RPMI7951 (cell line): Measurements from ENCODE around the gene TMEM234. TPM values are rescaled to one million over a fixed set of nuclear protein-coding genes. Genes with fewer than 3 reads are reported as not detected.

ENCODE experiments used
- DNase-seq: peaks from one replicate; pipeline ENCODE4 v3.0.0-alpha.2; 2012; ENCODE audit warnings: low read depth
- total RNA-seq: library from RNA; depleted of rRNA; stranded (reverse); fragments of >200 nt; shearing (Covaris generic); gene quantifications from 2 replicates; pipeline ENCODE4 v1.2.3, GENCODE V29; 2014

Gene TMEM234
- total RNA-seq, 1 experiment from 2014 or later = 16.2 TPM

DNA sequence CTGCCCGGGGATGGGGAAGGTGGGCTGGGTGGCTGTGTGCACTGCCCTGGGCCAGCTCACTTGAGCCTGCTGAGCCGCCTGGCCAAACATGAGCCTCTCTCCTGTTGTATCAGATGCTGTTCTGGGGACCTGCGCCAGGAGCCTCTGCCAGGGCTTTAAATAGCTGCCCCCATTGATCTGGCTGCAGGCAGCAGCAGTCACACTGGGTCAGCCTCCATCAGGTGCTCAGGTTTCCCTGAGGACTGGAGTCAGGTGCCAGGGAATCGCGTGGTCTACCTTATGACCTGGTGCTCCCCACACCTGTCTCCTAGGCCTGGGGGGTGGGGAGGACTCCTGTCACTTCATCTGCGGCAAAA is 22.5 kb downstream of the TMEM234 start:
- DNase-seq = no peak

DNA sequence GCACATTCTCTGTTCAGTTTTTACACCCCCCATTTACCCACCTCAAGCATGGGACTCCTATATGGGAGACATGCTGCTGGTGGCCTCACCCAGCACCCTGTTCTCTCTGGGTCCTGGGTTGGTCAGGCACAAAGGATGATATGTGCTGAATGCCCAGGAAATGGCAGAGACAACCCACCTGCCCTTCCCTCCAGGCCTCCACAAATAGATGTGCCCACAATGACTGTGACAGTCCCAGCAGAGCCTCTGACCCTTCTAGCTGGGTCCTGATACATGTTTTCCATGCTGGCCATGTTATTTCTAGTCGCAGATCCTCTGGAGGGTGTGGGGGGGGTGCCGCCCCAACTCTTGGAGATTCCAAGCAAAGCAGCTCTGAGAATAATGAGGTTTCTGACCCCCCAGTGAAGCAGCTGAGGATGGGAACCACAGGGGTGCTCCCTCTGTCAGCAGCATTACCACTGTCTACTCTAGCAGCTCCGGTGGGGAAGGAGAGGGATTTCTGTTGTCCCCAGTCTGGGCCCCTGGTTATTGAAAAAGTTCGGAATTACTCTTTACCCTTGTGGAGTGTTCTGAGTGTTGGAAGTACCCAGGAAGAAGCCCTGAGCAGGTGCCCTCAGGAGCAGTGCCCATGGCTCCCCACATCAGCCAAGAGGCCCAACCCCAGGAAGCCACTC is 23.0 kb downstream of the TMEM234 start:
- DNase-seq = no peak

GRCh38 chr1:32198237-32199042 is 23.7 kb downstream of the TMEM234 start:
- DNase-seq = no peak

DNA sequence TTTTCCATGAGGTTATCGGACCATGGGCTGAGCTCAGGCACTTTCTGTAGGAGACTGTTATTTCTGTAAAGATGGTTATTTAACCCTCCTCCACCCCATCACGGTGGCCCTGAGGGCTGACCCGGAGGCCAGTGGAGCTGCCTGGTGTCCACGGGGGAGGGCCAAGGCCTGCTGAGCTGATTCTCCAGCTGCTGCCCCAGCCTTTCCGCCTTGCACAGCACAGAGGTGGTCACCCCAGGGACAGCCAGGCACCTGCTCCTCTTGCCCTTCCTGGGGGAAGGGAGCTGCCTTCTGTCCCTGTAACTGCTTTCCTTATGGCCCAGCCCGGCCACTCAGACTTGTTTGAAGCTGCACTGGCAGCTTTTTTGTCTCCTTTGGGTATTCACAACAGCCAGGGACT is 24.3 kb downstream of the TMEM234 start:
- no peak for DNase-seq

- DNase-seq = no peak
These were observed 25.1 kb downstream of the TMEM234 start for GRCh38 chr1:32197074-32197473.

DNA sequence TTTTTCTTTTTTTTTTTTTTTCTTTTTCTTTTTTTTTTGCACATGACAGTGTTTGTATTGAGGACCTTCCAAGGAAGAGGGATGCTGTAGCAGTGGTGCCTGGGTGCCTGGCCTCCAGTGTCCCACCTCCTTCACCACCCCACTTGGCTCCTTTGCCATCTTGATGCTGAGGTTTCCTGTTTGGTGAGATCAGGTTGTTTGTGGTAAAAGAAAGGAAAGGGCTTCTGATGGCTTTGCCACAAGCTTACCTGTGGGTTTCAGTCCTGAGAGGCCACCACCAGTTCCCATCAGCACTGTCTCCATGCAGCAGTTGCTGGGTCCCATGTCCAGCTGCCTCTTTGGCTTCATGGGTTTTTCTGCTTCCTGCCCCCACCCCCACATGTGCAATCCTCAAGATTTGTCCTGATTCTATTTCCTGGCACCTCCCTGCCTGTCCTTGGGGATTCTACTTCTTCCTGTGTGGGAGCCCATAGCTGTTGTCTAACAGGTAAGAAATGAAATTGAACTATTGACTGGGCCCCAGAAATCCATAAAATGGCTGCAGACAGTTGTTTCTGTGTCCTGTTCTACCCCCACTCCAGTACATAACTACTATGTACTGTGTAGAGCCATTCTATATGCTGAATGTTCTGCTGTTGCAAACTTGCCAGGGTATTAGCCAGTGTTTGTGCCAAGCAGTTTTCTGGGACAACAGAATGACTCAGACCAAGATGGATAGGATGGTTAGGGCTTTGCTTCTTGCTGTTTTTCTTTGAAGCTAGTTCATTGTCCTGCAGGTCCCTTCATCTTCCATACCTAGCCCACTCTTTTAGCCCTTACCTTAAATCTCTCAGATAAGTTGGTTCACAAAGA is 26.0 kb downstream of the TMEM234 start:
- DNase-seq = no peak

DNA sequence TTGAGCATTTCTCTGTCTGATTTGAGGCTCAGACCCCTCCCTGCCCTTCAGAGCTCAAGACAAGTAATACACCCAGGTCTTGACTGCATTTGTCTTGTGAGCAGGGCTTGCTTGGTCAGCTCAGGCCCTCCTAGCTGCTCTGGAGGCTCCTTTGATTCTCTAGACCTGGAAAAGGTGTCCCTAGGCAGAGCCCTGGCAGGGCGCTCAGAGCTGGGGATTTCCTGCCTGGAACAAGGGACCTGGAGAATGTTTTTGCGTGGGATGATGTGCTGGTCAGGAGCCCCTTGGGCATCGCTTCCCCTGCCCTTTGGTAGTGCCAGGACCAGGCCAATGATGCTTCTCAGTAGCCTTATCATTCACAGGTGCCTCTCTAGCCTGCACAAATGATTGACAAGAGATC is 26.6 kb downstream of the TMEM234 start:
- DNase-seq = no peak

- DNase-seq = no peak
These were observed 27.2 kb downstream of the TMEM234 start for GRCh38 chr1:32194984-32195383.

- no peak for DNase-seq
These were observed 29.8 kb downstream of the TMEM234 start for GRCh38 chr1:32192220-32192948.

DNA sequence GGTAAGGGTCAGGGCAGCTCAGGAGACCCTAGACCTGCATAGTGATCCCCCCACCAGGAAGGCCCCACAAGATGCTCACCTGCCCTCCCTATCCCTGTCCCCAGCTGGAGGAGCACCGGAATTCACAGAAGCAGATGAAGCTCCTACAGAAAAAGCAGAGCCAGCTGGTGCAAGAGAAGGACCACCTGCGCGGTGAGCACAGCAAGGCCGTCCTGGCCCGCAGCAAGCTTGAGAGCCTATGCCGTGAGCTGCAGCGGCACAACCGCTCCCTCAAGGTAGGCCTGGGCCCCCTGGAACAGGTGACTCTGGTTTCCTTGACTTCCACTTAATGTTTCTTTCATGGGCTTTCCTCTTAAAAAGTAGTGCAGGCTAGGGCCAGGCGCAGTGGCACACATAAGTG is 34.3 kb downstream of the TMEM234 start:
- DNase-seq = no peak

DNA sequence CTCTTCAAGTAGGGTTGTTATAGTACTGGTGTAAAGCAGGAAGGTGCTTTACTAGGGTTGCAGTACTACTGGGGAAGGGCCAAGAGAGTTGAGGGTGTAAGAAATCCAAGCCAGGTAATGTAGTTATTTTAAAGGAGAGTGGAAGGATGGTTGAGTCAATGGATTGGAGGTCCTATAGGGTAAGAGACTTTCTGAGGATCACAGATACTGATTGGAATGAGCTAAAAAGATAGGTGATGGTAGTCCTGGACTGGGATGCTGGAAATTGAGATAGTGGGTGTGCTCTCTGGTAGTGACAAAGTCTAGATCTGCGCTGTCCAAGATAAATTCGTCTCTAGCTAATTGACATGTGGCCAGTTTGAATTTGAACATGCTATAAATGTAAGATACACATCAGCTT is 35.7 kb downstream of the TMEM234 start:
- DNase-seq = no peak

DNA sequence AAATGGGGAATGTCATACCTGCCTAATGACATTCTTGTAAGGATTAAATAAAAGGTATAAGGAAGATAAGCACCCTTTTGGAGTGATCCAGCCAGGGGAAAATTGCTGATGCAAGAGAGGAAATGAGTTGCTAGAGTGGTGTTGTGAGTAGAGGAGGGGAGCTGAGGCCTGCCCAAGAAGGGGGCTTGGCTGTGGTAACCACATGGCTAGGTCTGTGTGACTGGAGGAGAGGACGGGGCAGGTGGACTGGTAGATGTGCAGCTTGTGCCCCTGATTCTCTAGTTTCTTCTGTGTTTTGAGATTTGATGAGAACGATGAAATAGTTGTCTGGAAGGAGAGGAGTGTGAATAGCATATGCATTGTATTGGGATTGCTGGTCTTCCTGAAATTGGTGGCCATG is 36.1 kb downstream of the TMEM234 start:
- DNase-seq = no peak

DNA sequence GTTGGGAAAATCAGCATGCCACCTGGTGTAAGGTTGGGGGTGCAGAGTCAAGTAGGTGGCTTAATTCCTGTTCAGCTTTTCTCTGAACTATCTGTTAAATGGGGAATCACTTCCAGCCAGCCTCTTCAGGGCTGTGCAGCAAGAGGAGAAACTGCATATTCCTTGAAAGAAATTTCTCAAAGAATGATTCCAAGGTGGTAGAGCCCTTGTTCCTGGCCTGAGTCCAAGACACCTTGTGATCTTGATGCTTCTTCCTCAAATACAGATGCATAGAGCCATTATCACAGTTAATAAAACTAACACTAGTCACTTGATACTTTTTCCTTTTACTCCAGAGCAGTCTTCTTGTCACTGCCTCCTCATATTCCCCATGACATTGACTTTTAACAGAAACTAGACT is 37.5 kb downstream of the TMEM234 start:
- DNase-seq = no peak

GRCh38 chr1:32182060-32182459 is 40.1 kb downstream of the TMEM234 start:
- no peak for DNase-seq

GRCh38 chr1:32181563-32181962 is 40.6 kb downstream of the TMEM234 start:
- DNase-seq = no peak

DNA sequence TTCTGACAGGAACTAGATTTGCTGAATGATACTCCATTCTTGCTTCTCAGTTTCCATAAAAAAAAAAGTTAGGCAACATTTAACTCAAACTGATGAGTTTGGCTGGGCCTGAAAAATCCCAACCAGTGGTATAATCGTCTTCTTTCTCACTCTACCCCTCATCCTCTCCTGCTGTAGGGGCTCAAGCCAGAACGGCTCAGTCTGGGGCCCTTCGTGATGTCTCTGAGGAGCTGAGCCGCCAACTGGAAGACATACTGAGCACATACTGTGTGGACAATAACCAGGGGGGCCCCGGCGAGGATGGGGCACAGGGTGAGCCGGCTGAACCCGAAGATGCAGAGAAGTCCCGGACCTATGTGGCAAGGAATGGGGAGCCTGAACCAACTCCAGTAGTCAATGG is 41.1 kb downstream of the TMEM234 start:
- no peak for DNase-seq

- peak; percentile 58 for DNase-seq
These were observed 41.7 kb downstream of the TMEM234 start for GRCh38 chr1:32180186-32181060.

DNA sequence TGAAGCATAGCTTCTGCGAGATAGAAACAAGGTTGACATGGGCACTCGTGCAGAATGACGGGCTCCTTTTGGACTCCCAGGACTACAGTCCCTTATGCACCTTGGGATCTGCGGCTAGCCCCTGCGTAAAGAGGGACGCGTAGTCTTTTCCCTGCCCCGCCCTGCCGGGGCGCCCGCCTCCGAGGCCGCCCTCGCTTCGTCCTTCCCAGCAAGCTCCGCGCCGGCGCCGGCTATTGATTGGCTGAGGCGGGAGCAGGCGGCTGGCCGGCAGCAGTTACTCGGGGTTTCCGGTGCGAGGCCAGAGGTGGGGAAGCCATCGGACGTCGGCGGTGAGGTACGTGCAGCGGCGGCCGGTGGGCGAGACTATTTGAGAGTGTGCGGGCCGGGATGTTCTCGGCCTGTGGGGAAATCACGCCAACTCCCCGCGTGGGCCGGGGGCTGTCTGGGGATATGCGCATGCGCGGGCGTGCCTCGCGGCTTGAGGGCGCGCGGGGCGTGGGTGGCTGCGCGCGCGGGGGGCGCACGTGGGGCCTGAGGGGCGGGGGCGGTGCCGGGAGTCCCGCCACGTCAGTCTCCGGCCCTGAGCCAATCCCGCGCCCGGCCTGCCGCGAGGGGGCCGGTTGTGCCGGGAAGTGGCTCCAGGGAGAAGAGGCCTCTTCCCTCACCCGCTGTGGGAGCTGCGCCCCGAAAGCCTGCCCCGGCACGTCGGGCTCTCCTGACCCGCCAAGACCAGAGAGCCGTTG is 42.5 kb downstream of the TMEM234 start, which contains the start of gene TXLNA:
TXLNA (plus strand) TSS at position 233 of the 743 bp plus-strand sequence. CDS start 671 bp downstream, outside the sequence.
- DNase-seq = peak; percentile 93

DNA sequence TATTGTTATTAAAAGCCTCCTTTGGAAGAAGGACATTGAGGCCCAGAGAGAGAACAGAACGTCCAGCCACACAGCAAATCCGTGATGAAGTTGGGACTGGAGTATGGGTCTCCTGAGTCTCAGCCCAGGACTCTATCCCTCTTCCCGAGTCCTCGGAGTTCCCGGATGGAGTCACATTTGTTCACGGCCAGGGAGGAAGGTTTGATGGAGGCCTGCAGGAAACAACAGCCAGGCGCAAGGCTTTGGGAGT is 43.0 kb downstream of the TMEM234 start:
- no peak for DNase-seq
